ENCODE data around the gene SPATA25. TPM values are rescaled to one million over a fixed set of nuclear protein-coding genes. Genes with fewer than 3 reads are reported as not detected.

Gene SPATA25
- total RNA-seq, 1 experiment from 2014 or later = 0.40 TPM

DNA sequence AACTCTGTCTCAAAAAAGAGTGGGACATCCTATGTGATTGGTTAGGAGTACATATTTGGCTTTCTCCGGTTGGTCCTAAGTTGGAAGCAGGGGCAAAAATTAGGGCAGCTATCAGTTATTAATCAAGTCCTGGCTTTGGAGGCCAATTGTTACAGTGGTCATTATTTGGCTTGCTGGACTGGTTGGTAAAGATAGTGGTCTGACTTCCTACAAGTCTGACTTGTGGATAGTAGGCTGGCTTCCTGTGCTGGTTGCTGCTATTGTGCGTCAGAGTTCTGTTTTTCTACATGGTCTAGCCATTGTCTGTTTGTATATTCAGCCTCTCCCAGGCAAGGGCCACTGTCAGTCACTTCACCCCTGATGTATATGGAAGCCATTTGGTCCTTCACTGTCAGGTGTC is 37.2 kb downstream of the SPATA25 start:
- Histone ChIP-seq H3K4me2 (ENCODE audit: low read length) (no peak overlapping the region), H2AFZ (ENCODE audit: low read length) (no peak overlapping the region), H3K79me2 (ENCODE audit: low read length) (peaks cover 5% of the 10 kb centered on the region; the same call in 1 of the 2 replicates), H3K27me3 (ENCODE audit: low read length) (no peaks in the 10 kb centered on the region), H3K9me2 (replicated peaks; ENCODE audit: low read length) (no peaks in the 10 kb centered on the region), H3K27ac (ENCODE audit: low read length) (no peak overlapping the region), H3K4me3 (ENCODE audit: low read length) (no peak overlapping the region), H3K9me3 (ENCODE audit: low read length) (no peaks in the 10 kb centered on the region), H3F3A (ENCODE audit: low read length, unreplicated experiment) (no peaks in the 10 kb centered on the region), H3K4me1 (ENCODE audit: insufficient read depth, low read length) (no peaks in the 10 kb centered on the region), H3K9ac (ENCODE audit: low read length) (no peak overlapping the region), H4K20me1 (ENCODE audit: low read length) (no peaks in the 10 kb centered on the region), H3K36me3 (ENCODE audit: low read depth, low read length) (0 out of 2 replicates have a peak, but pooled peaks cover 8% of the 10 kb centered on the region)
- DNase-seq (no peak), ATAC-seq (no peak)
- no peak for TF ChIP-seq EZH2phosphoT487 (IDR thresholded peaks at IDR 0.05; ENCODE audit: borderline replicate concordance, low read length)
- TF ChIP-seq EZH2 (IDR thresholded peaks at IDR 0.05; ENCODE audit: low read length, unreplicated experiment) = no peak
- TF ChIP-seq, protein P1, sequence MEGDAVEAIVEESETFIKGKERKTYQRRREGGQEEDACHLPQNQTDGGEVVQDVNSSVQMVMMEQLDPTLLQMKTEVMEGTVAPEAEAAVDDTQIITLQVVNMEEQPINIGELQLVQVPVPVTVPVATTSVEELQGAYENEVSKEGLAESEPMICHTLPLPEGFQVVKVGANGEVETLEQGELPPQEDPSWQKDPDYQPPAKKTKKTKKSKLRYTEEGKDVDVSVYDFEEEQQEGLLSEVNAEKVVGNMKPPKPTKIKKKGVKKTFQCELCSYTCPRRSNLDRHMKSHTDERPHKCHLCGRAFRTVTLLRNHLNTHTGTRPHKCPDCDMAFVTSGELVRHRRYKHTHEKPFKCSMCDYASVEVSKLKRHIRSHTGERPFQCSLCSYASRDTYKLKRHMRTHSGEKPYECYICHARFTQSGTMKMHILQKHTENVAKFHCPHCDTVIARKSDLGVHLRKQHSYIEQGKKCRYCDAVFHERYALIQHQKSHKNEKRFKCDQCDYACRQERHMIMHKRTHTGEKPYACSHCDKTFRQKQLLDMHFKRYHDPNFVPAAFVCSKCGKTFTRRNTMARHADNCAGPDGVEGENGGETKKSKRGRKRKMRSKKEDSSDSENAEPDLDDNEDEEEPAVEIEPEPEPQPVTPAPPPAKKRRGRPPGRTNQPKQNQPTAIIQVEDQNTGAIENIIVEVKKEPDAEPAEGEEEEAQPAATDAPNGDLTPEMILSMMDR (conservative IDR thresholded peaks at IDR 0.05; ENCODE audit: low read depth, low read length) = no peak
- CTCF ChIA-PET = no interaction called here
- intact Hi-C loops (cut with micrococcal nuclease) = no loop called here
- POLR2A ChIA-PET (ENCODE audit: unreplicated experiment) = no interaction called here
- BruUV-seq (replicated peaks) = no TSS peak

DNA sequence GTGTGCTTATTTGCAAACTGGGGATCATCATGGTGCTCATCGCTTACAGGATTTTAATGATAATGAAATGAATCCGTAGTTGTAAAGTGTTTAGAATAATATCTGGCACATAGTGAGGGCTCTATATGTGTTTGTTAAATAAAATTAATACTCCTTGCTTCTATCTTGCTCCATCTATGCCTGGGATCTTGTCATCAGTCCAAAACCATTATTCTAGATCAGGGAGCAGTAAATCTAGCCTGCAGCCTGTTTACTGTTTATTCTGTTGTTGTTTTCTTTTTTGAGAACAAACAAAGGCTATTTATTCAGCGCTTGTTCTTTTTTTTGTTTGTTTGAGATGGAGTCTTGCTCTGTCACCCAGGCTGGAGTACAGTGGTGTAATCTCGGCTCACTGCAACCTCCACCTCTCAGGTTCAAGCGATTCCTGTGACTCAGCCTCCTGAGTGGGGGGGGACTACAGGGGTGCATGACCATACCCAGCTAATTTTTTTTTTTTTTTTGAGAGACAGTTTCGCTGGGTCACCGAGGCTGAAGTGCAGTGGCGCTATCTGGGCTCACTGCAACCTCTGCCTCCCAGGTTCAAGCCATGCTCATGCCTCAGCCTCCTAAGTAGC is 38.3 kb downstream of the SPATA25 start:
- intact Hi-C loops (cut with micrococcal nuclease) = no loop called here
- TF ChIP-seq EZH2 (IDR thresholded peaks at IDR 0.05; ENCODE audit: low read length, unreplicated experiment) (no peak), EZH2phosphoT487 (IDR thresholded peaks at IDR 0.05; ENCODE audit: borderline replicate concordance, low read length) (no peak)
- TF ChIP-seq, protein P1 (conservative IDR thresholded peaks at IDR 0.05; ENCODE audit: low read depth, low read length) = no peak
- H3K4me2 ChIP-seq (ENCODE audit: low read length) = no peak overlapping the region
- peaks cover 14% of the 10 kb centered on the region; the same call in 1 of the 2 replicates for H3K36me3 ChIP-seq (ENCODE audit: low read depth, low read length)
- no peak overlapping the region for H2AFZ ChIP-seq (ENCODE audit: low read length)
- H3K79me2 ChIP-seq (ENCODE audit: low read length) = no peaks in the 10 kb centered on the region
- H3K4me3 ChIP-seq (ENCODE audit: low read length) = no peak overlapping the region
- ATAC-seq (no peak), DNase-seq (no peak)
- no peaks in the 10 kb centered on the region for H4K20me1 ChIP-seq (ENCODE audit: low read length)
- no peaks in the 10 kb centered on the region for H3K27me3 ChIP-seq (ENCODE audit: low read length)
- no TSS peak for BruUV-seq (replicated peaks)
- CTCF ChIA-PET = no interaction called here
- no peaks in the 10 kb centered on the region for H3K9me2 ChIP-seq (replicated peaks; ENCODE audit: low read length)
- no peaks in the 10 kb centered on the region for H3F3A ChIP-seq (ENCODE audit: low read length, unreplicated experiment)
- H3K9ac ChIP-seq (ENCODE audit: low read length) = no peak overlapping the region
- no peak overlapping the region for H3K27ac ChIP-seq (ENCODE audit: low read length)
- H3K9me3 ChIP-seq (ENCODE audit: low read length) = no peaks in the 10 kb centered on the region
- POLR2A ChIA-PET (ENCODE audit: unreplicated experiment) = interaction anchor here (0.6 kb wide), 1 partner anchor 82 kb away, joined by 5 read pairs; no protein-coding TSS in a partner anchor
- no peaks in the 10 kb centered on the region for H3K4me1 ChIP-seq (ENCODE audit: insufficient read depth, low read length)

DNA sequence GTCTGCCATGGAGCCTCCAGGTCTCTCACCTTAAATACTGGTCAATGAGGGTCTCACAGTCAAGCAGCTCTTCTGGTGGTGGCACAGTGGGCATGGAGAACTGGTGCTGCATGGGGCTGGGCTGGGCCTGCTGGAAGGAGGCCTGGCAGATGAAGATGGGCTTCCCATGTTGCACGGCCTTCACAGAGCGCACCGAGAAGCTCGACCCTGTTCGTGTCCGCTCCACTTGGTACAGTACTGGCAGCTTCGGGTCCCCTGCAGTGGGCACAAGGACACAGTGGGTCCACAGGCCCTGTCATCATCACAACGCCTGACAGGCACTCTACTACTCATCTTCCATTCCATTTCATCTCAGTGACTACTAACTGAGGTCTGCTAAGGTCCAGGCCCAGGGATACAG is 39.0 kb downstream of the SPATA25 start:
- DNase-seq (no peak), ATAC-seq (no peak)
- H3K4me2 ChIP-seq (ENCODE audit: low read length) = no peak overlapping the region
- H2AFZ ChIP-seq (ENCODE audit: low read length) = no peak overlapping the region
- no peak for TF ChIP-seq EZH2phosphoT487 (IDR thresholded peaks at IDR 0.05; ENCODE audit: borderline replicate concordance, low read length)
- TF ChIP-seq EZH2 (IDR thresholded peaks at IDR 0.05; ENCODE audit: low read length, unreplicated experiment) = no peak
- TF ChIP-seq, protein P1 (conservative IDR thresholded peaks at IDR 0.05; ENCODE audit: low read depth, low read length) = no peak
- H3K4me1 ChIP-seq (ENCODE audit: insufficient read depth, low read length) = no peaks in the 10 kb centered on the region
- H3F3A ChIP-seq (ENCODE audit: low read length, unreplicated experiment) = no peaks in the 10 kb centered on the region
- intact Hi-C loops (cut with micrococcal nuclease) = no loop called here
- H3K9ac ChIP-seq (ENCODE audit: low read length) = no peak overlapping the region
- peaks cover 16% of the 10 kb centered on the region; the same call in 1 of the 2 replicates for H3K36me3 ChIP-seq (ENCODE audit: low read depth, low read length)
- no peaks in the 10 kb centered on the region for H3K9me3 ChIP-seq (ENCODE audit: low read length)
- H4K20me1 ChIP-seq (ENCODE audit: low read length) = no peaks in the 10 kb centered on the region
- no peaks in the 10 kb centered on the region for H3K27me3 ChIP-seq (ENCODE audit: low read length)
- no peaks in the 10 kb centered on the region for H3K79me2 ChIP-seq (ENCODE audit: low read length)
- H3K4me3 ChIP-seq (ENCODE audit: low read length) = no peak overlapping the region
- ChIA-PET CTCF (no interaction called here), POLR2A (ENCODE audit: unreplicated experiment) (no interaction called here)
- no peaks in the 10 kb centered on the region for H3K9me2 ChIP-seq (replicated peaks; ENCODE audit: low read length)
- no peak overlapping the region for H3K27ac ChIP-seq (ENCODE audit: low read length)
- no TSS peak for BruUV-seq (replicated peaks)
